Nephron progenitor cell (in vitro differentiated cells): ENCODE measurements around the gene MON1A.

Experiments
- DNase-seq: peaks from one replicate; pipeline ENCODE4 v3.0.0; 2021
- H3K27ac Mint-ChIP-seq: 2 replicates; pipeline ENCODE4 v1.8.0; 2021; ENCODE audit warnings: mild to moderate bottlenecking, moderate library complexity, mixed read lengths
- H3K27me3 Mint-ChIP-seq: 2 replicates; pipeline ENCODE4 v1.8.0; 2021; ENCODE audit warnings: mild to moderate bottlenecking, low read depth, mixed read lengths; ENCODE audit not compliant: poor library complexity
- H3K36me3 Mint-ChIP-seq: 2 replicates; pipeline ENCODE4 v1.8.0; 2021; ENCODE audit warnings: low read depth, mixed read lengths
- H3K4me1 Mint-ChIP-seq: 2 replicates; pipeline ENCODE4 v1.8.0; 2021; ENCODE audit warnings: mixed read lengths
- H3K4me3 Mint-ChIP-seq: 2 replicates; pipeline ENCODE4 v1.8.0; 2021; ENCODE audit warnings: mild to moderate bottlenecking, moderate library complexity, mixed read lengths
- H3K9me3 Mint-ChIP-seq: 2 replicates; pipeline ENCODE4 v1.8.0; 2021; ENCODE audit warnings: mild to moderate bottlenecking, moderate library complexity, mixed read lengths
- CTCF ChIP-seq: fragments of 200-600 bp; sonication (generic); IDR thresholded peaks from 2 replicates; pipeline ENCODE4 v1.5.0; 2021; ENCODE audit warnings: antibody characterized with exemption

MON1A gene

GRCh38 chr3:49871531-49872153 lies 58.0 kb downstream of the MON1A start:
- H3K27me3 Mint-ChIP-seq = peaks cover 36% of the 10 kb centered on the region
- H3K4me3 Mint-ChIP-seq = no peak overlapping the region
- no peak for DNase-seq
- no peaks in the 10 kb centered on the region for H3K36me3 Mint-ChIP-seq
- H3K4me1 Mint-ChIP-seq = peaks cover 42% of the 10 kb centered on the region
- no peaks in the 10 kb centered on the region for H3K9me3 Mint-ChIP-seq
- no peak for TF ChIP-seq CTCF
- peak overlapping the region; percentile 60 for H3K27ac Mint-ChIP-seq

- H3K27me3 Mint-ChIP-seq = peaks cover 29% of the 10 kb centered on the region
Measured at GRCh38 chr3:49869525-49870126, 60.0 kb downstream of the MON1A start, which contains the start of gene CAMKV. Gene CAMKV, minus strand, starts transcription at chr3:49869906. Its CDS starts 7,518 bp downstream, at chr3:49862388.

GRCh38 chr3:49868862-49869466 lies 60.6 kb downstream of the MON1A start:
- H3K36me3 Mint-ChIP-seq = no peaks in the 10 kb centered on the region
- peaks cover 56% of the 10 kb centered on the region for H3K4me1 Mint-ChIP-seq
- TF ChIP-seq CTCF = no peak

More at GRCh38 chr3:49869525-49870126, 60.0 kb downstream of the MON1A start, which contains the start of gene CAMKV:
- DNase-seq = peak; percentile 66
- peaks cover 54% of the 10 kb centered on the region for H3K4me1 Mint-ChIP-seq
- H3K9me3 Mint-ChIP-seq = no peaks in the 10 kb centered on the region
- no peaks in the 10 kb centered on the region for H3K36me3 Mint-ChIP-seq
- no peak for TF ChIP-seq CTCF
- H3K27ac Mint-ChIP-seq = no peak within 1 kb of the TSS
- peak within 1 kb of the TSS; percentile 70 for H3K4me3 Mint-ChIP-seq

GRCh38 chr3:49867871-49868321 lies 61.7 kb downstream of the MON1A start:
- Mint-ChIP-seq H3K27ac (no peak overlapping the region), H3K4me3 (peak overlapping the region; percentile 70), H3K36me3 (no peaks in the 10 kb centered on the region), H3K9me3 (no peaks in the 10 kb centered on the region), H3K27me3 (peaks cover 28% of the 10 kb centered on the region), H3K4me1 (peaks cover 53% of the 10 kb centered on the region)
- DNase-seq = peak; percentile 83
- TF ChIP-seq CTCF = no peak

More at GRCh38 chr3:49868862-49869466, 60.6 kb downstream of the MON1A start:
- Mint-ChIP-seq H3K27me3 (peaks cover 28% of the 10 kb centered on the region), H3K4me3 (peak overlapping the region; percentile 70), H3K9me3 (no peaks in the 10 kb centered on the region), H3K27ac (no peak overlapping the region)
- DNase-seq = peak; percentile 53

- Mint-ChIP-seq H3K9me3 (no peaks in the 10 kb centered on the region), H3K36me3 (no peaks in the 10 kb centered on the region), H3K27ac (no peak overlapping the region), H3K4me1 (peaks cover 49% of the 10 kb centered on the region), H3K27me3 (peaks cover 30% of the 10 kb centered on the region), H3K4me3 (peak overlapping the region; percentile 70)
- DNase-seq = no peak
- no peak for TF ChIP-seq CTCF
Measured at GRCh38 chr3:49867400-49867799, 62.2 kb downstream of the MON1A start.
